ENCODE results near the gene ERC1. TPM values are rescaled to one million over a fixed set of nuclear protein-coding genes. Genes with fewer than 3 reads are reported as not detected.

ERC1 gene
- total RNA-seq, 2 experiments from 2014 or later = 21.7 to 27.0 TPM

- DNase-seq (no peak), ATAC-seq (no peak)
- no peak for TF ChIP-seq CTCF (IDR thresholded peaks at IDR 0.05)
- H3K27me3 Mint-ChIP-seq = peaks cover 67% of the 10 kb centered on the region
- no peaks in the 10 kb centered on the region for H3K9me3 Mint-ChIP-seq
- no peaks in the 10 kb centered on the region for H3K36me3 Mint-ChIP-seq (ENCODE audit: low read depth)
- no peaks in the 10 kb centered on the region for H3K4me1 Mint-ChIP-seq (ENCODE audit: low read depth)
- ChIA-PET CTCF (interaction anchor here (1.3 to 1.8 kb wide), 2 partner anchors 19 to 422 kb away, joined by 3 to 6 read pairs; no protein-coding TSS in a partner anchor), POLR2A (no interaction called here)
- intact Hi-C loops (cut with micrococcal nuclease) = no loop called here
- no peak overlapping the region for H3K4me3 Mint-ChIP-seq
- H3K27ac Mint-ChIP-seq = no peak overlapping the region
These were observed 549.7 kb downstream of the ERC1 start for GRCh38 chr12:1540690-1541089.

- DNase-seq (no peak), ATAC-seq (no peak)
- H3K4me3 Mint-ChIP-seq = no peak overlapping the region
- H3K4me1 Mint-ChIP-seq (ENCODE audit: low read depth) = no peaks in the 10 kb centered on the region
- peaks cover 60% of the 10 kb centered on the region for H3K27me3 Mint-ChIP-seq
- no peaks in the 10 kb centered on the region for H3K9me3 Mint-ChIP-seq
- H3K36me3 Mint-ChIP-seq (ENCODE audit: low read depth) = no peaks in the 10 kb centered on the region
- no peak for TF ChIP-seq CTCF (IDR thresholded peaks at IDR 0.05)
- CTCF ChIA-PET = interaction anchor here (1.2 kb wide), 1 partner anchor 425 kb away, joined by 3 read pairs; no protein-coding TSS in a partner anchor
- intact Hi-C loops (cut with micrococcal nuclease) = no loop called here
- POLR2A ChIA-PET = interaction anchor here (0.8 to 1.3 kb wide), 2 partner anchors 9 to 10 kb away, joined by 3 read pairs; no protein-coding TSS in a partner anchor
- H3K27ac Mint-ChIP-seq = no peak overlapping the region
These were observed 551.6 kb downstream of the ERC1 start for GRCh38 chr12:1542599-1542998.

GRCh38 chr12:1544996-1545700, 554.1 kb downstream of the ERC1 start:
- POLR2A ChIA-PET = no interaction called here
- H3K9me3 Mint-ChIP-seq = no peaks in the 10 kb centered on the region
- peaks cover 41% of the 10 kb centered on the region for H3K27me3 Mint-ChIP-seq
- intact Hi-C loops (cut with micrococcal nuclease) = no loop called here
- DNase-seq (no peak), ATAC-seq (no peak)
- H3K4me3 Mint-ChIP-seq = no peak overlapping the region
- no peak overlapping the region for H3K27ac Mint-ChIP-seq
- H3K4me1 Mint-ChIP-seq (ENCODE audit: low read depth) = no peaks in the 10 kb centered on the region
- CTCF ChIA-PET = interaction anchor here (0.6 to 1.8 kb wide), 4 partner anchors 38 to 976 kb away, joined by 3 to 6 read pairs (median 4); no protein-coding TSS in a partner anchor
- H3K36me3 Mint-ChIP-seq (ENCODE audit: low read depth) = no peaks in the 10 kb centered on the region
- no peak for TF ChIP-seq CTCF (IDR thresholded peaks at IDR 0.05)

Other genes starting within 250 kb of the ERC1 start
- gene WNK1, start 238.6 kb upstream of the ERC1 start, total RNA-seq = 100 to 1,000 TPM; 142 to 143 TPM
- 10 to 100 TPM; 14.9 to 16.3 TPM for gene RAD52, start 41.5 kb upstream of the ERC1 start, total RNA-seq

Data from activated CD8-positive, alpha-beta T cell treated with anti-CD3 and anti-CD28 coated beads for 36 hours (primary cell).